HG03139 (cell line): ENCODE measurements around the gene CSNK2B.

Experiments
- ATAC-seq: cut with Tn5 transposase; IDR thresholded peaks from one replicate; pipeline ENCODE4 v1.9.1; 2021; ENCODE audit not compliant: unreplicated experiment

The CSNK2B gene

DNA sequence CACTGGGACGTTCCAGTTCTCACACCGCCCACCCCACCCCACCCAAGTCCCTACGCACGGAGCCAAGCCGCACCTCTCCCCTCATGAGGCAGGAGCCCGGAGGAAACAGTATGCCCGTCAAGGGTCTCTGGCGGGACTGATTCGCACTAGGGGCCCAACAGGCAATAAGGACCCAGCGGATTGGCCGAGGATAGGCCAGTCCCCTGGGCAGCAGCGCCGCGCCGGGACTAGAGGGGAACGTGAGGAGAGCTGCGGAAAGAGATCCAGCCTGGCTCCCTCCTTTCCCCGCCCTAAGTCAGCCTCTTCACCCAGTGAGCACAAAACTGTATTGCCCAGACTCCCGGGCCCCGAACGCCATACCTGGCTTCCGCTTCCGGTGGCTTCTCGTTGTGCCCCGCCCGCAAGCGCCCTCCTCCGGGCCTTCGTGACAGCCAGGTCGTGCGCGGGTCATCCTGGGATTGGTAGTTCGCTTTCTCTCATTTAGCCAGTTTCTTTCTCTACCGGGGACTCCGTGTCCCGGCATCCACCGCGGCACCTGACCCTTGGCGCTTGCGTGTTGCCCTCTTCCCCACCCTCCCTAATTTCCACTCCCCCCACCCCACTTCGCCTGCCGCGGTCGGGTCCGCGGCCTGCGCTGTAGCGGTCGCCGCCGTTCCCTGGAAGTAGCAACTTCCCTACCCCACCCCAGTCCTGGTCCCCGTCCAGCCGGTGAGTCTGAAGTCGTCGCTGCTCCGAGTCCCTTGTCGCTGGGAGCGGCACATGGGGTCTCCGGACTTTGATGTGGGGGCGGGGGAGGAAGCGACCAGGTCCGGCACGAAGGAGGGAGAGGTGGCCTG, at the start of gene CSNK2B:
CSNK2B (plus strand) TSS at position 580 of the 836 bp plus-strand sequence. CDS start 752 bp downstream, outside the sequence.
- ATAC-seq = peak; percentile 61

DNA sequence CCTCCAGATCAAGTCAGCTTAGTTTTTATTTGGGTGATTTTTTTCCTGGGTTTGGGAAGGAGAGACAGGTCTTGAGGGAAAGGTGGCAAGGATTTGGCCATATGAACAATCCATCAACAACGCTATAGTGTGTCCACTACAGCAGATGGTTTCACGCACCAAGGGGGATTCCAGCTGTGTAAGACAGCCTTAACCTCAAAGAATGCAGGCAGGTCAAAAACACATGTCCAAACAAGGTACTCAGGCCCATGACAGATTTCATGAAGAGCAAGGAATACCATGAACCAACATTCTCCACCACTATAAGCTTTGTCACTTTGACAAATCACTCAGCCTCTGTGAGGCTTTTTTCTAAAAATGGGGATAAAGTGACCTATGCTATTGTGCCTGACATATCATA, 48.9 kb upstream of the CSNK2B start:
- no peak for ATAC-seq

DNA sequence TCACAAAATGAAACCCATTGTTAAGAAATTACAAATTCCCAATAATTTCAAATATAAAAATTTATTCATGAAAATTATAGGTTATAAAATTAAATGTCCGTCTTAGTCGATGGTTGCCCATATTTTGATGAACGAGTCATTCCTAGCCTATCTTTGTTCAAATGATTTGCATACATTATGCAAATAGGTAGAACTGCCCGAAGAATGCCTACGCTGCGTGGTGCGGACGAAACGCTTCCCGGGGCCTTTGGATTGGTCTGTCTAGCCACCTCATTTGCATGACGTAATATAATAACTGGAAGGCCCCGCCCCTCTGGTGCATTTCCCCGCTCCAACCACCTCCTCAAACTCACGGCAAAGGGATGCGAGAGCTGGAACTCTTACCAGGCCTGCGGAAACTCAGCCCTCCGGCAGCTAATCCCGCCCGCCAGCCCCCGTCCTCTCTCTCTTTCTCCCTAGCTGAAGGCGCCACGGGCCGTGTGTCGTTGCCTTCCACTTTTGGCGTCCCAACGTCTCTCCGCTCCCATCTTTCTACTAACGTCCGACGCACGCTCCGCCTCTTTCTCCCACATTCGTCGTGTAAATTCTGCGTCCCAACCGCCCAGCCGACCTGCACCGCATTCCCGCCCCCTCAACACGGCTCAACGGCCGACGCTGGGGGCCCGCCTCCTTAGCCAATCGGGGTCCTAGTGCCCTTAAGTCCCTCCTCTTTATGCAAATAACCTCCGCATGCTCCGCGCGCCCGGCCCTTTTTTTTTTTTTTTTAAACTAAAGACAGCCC, 45.9 kb upstream of the CSNK2B start:
- ATAC-seq = peak; percentile 60

DNA sequence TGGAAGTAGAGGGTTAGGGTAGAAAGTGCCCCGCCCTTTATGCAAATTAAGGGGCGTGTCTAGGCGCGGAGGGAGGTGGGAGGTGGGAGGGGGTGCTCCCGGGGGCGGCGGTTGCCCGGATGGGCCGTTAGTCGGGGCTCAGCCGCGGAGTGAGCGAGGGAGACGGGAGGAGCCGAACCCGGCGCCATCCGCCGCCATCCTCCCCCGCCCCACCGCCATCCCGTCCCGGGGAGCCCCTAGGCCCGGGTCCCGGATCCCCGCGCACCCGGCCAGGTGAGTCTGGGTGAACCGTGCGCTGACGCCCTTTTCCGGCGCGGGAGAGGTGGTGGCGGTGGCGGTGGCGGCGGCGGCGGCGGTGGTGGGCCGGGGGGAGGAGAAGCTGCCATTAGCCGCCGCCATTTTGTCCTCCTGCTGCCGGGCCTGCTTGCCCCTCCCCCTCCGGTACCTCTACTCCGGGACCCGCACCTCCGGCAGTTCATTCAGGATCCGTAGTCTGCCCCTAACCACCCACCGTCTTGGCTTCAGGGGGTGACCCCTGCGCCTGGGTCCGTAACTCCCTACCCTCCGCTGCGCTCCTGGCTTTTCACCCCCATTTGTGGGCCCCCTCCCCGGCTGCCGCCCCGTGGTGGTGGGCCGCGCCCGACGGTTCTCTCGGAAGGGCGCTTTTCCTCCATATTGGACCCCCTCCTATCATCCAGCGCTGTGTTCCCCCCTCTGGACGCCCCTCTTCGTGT, 45.1 kb upstream of the CSNK2B start, which contains the start of gene PRRC2A:
PRRC2A (plus strand) TSS at position 130 of the 734 bp plus-strand sequence. CDS start 2,075 bp downstream, outside the sequence.
- peak; percentile 64 for ATAC-seq

DNA sequence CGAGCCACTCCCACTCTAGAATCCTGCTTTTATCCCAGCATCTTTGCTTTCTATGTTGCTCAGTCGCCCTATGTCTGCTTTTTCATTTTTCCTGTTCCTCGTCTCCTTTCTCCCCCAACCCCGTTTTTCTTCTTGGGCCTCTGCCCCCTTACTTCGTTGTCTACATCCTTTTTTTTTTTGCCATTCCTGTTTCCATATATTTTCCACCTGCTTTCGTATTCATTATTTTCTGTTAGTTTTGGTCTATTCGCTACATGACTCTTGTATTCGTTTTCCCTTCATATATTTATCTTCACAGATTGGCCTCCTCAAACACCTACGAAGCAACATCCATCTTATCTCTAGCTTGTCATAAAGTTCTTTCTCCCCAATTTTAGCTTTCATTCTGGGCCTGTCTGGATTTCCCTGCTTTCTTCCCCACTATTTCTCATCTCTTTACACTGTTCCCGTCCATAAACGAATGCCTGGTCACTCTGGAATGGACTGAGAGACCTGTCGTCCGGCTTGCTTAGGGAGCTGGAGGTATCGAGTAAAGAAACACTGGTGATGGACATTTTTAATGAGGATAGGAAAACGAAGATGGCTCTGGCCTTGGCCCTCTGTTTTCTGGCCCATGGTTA, 44.5 kb upstream of the CSNK2B start:
- no peak for ATAC-seq

DNA sequence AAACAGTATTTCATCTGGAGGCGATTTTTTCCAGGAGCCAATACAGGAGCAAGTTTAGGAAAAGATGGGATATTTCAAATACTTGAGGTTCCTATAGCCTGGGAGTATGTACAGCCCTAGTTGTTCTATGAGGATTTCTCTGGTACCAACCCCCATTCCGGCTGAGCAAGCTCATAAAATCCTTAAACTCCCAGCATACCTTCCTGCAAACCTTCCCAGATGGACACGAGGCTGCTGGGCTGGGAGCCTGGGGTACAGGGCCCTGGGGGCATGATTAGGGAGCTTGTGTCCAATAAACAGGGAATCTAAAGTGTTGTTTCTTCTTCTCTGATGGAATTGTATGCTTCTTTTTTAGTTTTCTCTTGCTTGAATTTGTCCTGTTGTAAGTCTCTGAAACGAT, 43.9 kb upstream of the CSNK2B start:
- ATAC-seq = no peak

DNA sequence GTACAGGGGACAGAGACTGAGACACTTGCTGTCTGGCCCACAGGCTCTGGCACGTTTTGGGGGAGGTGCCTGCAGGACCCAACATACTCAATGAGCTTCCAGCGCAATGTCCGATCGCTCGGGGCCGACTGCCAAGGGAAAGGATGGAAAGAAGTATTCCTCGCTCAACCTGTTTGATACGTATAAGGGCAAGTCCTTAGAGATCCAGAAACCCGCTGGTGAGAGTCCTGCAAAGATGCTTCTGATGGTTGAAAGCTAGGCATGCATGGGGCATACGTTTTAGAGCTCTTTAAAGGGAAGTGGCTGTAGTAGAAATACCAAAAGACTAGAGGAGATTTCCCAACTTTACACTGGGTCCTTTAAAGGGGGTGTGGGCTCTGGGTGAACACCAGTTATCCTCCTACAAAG, 43.2 kb upstream of the CSNK2B start:
- no peak for ATAC-seq

DNA sequence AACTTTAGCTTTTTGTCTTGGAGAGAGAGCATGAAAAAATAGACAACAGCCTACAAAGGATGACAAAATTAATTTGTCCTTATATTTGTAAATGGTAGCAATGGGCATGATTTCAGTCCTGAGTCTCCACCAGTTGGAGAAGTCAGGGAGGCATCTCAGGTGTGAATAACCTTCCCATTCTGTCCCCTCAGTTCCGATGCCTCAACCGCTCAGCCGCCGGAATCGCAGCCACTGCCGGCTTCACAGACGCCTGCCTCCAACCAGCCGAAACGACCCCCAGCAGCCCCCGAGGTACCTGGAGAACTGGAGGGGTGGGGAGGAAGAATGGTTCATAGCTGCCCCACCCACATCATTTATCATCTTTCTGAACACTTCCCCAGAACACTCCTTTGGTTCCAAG, 41.8 kb upstream of the CSNK2B start:
- ATAC-seq = no peak

DNA sequence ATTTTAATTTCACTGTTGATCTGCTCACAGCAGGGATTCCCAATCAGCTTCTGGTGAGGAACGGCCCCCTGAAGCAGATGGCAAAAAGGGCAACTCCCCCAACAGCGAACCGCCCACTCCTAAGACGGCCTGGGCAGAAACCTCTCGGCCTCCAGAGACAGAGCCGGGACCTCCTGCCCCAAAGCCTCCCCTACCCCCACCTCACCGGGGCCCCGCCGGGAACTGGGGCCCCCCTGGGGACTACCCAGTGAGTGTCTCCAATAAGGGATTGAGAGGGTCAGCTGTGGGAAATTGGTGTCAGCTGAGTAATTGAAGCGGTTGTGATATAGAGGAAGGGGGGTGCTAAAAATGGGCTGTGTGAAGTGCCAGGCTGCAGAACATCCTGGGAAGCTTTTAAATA, 38.9 kb upstream of the CSNK2B start:
- no peak for ATAC-seq

DNA sequence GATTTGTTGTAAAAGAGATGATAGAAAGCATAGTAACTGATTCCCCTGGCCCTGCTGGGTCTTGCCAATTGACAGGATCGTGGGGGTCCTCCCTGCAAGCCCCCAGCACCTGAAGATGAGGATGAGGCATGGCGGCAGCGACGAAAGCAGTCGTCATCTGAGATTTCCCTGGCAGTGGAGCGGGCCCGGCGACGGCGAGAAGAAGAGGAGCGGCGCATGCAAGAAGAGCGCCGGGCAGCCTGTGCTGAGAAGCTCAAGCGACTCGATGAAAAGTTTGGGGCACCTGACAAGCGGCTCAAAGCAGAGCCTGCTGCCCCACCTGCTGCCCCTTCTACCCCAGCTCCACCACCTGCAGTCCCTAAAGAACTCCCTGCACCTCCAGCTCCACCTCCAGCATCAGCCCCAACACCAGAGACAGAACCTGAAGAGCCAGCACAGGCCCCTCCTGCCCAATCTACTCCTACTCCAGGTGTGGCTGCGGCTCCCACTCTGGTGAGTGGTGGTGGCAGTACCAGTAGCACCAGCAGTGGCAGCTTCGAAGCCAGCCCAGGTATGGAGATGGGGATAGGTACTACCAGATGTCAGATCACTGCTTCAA, 38.1 kb upstream of the CSNK2B start:
- no peak for ATAC-seq

DNA sequence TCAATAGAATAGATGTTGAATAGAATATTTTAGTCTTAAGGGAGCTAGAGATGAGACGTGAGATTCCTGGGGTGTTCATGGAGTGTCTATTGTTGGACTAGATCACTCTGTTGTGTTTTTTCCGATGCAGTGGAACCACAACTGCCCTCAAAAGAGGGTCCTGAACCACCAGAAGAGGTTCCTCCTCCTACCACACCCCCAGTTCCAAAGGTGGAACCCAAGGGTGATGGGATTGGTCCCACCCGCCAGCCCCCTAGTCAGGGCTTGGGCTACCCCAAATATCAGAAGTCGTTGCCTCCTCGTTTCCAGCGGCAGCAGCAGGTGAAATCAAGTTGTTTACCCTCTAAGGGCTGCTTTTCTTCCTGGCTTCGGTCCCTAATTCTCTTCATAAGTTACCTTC, 36.9 kb upstream of the CSNK2B start:
- ATAC-seq = no peak

DNA sequence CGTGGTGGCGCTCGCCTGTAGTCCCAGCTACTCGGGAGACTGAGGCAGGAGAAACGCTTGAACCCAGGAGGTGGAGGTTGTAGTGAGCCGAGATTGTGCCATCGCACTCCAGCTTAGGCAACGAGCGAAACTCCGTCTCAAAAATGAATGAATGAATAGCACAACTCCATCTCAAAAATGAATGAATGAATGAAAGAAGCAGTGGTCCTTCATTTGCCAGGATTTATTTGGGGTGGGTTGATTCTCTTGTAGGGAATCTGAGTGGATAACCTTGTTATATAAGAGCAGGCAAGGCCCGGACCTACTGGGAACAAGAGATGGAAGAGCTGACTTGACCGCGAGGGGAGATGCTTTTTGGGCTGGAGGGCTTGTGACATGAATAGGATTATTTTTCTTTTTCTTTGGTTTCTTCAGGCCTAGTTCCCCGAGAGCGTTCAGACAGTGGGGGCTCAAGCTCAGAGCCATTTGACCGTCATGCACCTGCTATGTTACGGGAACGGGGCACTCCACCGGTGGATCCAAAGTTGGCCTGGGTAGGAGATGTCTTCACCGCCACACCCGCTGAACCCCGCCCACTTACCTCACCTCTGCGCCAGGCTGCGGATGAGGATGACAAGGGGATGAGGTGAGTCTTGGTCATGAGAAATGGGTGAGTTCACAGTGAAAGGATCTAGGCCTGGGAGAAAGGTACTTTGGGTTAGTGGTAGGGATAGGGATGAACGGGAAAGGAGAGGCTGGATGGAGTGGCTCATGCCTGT, 35.5 kb upstream of the CSNK2B start:
- ATAC-seq = no peak

DNA sequence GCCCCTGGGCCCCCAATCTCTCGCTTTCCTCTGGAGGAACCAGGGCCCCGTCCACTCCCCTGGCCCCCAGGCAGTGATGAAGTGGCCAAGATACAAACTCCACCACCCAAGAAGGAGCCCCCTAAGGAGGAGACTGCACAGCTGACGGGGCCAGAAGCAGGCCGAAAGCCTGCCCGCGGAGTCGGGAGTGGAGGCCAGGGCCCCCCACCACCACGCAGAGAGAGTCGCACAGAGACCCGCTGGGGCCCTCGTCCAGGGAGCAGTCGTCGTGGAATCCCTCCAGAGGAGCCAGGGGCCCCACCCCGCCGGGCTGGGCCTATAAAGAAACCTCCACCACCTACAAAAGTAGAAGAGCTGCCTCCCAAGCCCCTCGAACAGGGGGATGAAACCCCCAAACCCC, 34.7 kb upstream of the CSNK2B start:
- ATAC-seq = no peak

DNA sequence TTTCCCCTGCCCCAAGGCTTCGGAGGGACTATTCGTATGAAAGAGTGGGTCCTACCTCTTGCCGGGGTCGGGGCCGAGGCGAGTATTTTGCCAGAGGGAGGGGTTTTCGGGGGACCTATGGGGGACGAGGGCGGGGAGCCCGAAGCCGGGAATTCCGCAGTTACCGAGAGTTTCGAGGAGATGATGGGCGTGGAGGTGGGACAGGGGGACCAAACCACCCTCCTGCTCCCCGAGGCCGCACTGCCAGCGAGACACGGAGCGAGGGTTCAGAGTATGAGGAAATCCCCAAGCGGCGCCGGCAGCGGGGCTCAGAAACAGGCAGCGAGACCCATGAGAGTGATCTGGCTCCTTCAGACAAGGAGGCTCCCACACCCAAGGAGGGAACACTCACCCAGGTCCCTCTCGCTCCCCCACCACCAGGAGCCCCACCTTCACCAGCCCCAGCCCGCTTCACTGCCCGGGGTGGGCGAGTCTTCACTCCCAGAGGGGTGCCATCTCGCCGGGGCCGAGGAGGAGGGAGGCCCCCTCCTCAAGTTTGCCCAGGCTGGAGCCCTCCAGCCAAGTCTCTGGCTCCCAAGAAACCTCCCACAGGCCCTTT, 34.1 kb upstream of the CSNK2B start:
- ATAC-seq = no peak

DNA sequence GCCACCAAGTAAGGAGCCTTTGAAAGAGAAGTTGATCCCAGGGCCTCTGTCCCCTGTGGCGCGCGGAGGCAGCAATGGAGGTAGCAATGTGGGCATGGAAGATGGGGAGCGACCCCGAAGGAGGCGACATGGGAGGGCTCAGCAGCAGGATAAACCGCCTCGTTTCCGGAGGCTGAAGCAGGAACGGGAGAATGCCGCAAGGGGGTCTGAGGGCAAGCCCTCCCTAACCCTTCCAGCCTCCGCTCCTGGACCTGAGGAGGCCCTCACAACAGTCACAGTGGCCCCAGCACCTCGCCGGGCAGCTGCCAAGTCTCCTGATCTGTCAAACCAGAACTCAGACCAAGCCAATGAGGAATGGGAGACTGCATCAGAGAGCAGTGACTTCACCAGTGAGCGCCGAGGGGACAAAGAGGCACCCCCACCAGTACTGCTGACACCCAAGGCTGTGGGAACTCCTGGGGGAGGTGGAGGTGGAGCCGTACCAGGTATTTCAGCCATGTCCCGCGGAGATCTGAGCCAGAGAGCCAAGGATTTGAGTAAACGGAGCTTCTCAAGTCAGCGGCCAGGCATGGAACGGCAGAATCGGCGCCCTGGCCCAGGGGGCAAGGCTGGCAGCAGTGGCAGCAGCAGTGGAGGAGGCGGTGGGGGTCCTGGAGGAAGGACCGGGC, 33.5 kb upstream of the CSNK2B start:
- ATAC-seq = no peak

DNA sequence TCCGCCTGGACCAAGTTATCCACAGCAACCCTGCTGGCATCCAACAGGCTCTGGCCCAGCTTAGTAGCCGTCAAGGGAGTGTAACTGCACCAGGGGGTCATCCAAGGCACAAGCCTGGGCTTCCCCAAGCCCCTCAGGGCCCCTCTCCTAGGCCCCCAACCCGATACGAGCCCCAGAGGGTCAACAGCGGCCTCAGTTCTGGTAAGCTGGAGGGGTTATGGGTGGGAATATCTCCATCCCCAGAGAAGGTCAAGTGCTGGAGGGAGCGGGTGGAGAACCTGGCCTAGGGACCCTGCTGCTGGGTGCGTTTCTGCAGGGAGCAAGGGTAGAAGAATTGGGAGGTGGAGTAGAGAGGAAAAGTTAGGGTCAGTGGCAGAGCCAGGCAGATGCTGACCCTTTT, 32.4 kb upstream of the CSNK2B start:
- ATAC-seq = no peak

DNA sequence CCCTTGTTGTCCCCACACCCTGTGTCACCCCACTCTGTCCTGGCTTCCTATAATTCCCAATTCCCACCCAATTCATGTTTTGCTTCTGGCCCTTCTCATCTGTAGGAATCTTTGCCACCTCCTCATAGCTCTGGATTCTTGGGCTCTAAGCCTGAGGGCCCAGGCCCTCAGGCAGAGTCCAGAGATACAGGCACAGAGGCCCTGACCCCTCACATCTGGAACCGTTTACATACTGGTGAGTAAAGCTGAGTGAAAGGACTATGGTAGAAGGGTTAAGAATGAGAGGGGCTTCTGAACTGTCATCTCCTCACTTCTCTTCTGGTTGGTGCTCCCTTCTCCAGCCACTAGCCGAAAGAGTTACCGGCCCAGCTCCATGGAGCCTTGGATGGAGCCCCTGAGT, 31.7 kb upstream of the CSNK2B start:
- no peak for ATAC-seq

DNA sequence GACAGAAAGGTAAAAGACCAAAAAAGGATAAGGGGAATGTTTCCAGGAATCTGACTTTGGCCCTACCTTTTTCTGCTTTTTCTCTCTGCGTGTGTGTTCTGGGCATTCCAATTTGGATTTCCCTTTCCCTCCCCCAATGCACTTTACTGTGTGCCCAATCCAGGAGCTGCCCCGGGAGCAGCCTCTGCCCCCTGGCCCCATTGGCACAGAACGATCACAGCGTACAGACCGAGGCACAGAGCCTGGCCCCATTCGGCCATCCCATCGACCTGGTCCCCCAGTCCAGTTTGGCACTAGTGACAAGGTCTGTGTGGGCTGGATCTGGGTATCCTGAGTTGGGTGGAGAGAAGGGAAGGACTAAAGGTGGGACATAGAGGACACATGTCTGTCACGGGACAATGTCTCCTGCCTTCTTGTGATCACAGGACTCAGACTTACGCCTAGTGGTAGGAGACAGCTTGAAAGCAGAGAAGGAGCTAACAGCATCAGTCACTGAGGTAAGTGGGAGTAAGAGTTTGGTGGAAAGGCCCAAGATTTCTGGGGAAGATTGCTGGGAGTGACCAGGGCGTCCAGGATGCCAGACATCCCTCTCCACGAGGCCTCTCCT, 30.8 kb upstream of the CSNK2B start:
- ATAC-seq = no peak
